Tibial nerve (tissue), 4 donors: ENCODE results near the gene CHL1.

Experiments
- EP300 ChIP-seq, 2 donors: sonication (generic); formaldehyde crosslinking; IDR thresholded peaks; one replicate each; pipeline ENCODE4 v1.6.1; 2017; ENCODE audit warnings: antibody characterized with exemption in 2 of 2, mild to moderate bottlenecking in 1 of 2
- TF ChIP-seq, protein P1 (sequence below), 5 experiments: fragments of 200-600 bp in 3 of 5; fragments of 450-650 bp in 2 of 5; sonication (generic) in 3 of 5; IDR thresholded peaks; one replicate each; pipeline ENCODE4 v1.5.1; 2016 to 2019; ENCODE audit warnings: antibody characterized with exemption in 5 of 5, mild to moderate bottlenecking in 3 of 5, moderate library complexity in 2 of 5

DNA sequence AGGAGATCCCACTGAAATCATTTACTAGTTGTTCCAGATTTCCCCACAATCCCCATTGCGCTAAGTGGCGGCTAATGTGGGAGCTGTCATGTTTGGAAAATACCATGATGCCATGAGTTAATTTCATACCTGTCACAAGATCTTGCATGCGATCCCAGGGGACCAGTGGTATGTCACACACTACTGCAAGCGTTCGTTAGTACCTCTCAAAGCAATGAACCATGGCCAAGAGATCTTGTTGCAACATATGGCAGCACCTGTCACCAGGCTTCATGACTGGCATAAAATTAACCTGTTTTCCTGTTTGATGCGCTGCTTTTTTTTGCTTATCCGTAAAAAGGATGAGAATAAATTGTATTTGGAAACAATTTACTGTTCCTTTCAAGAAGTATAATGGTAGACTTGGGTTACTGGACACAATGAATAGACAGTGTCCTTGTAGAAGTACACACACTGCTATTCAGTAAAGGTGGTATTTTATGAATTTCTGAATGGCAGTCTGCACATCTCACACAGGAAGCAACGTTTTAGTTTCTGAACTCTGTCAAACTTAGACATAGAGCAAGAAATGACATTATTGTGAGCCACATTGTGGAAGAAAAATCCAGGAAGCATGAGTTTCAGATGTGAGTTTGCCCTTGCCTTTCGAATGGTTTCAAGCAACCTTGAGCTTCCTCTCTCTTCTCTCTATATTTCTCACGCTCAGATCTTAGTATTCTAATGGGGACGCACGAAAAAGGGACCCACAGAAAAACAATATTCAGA is 81.9 kb downstream of the CHL1 start:
- TF ChIP-seq, protein P1, sequence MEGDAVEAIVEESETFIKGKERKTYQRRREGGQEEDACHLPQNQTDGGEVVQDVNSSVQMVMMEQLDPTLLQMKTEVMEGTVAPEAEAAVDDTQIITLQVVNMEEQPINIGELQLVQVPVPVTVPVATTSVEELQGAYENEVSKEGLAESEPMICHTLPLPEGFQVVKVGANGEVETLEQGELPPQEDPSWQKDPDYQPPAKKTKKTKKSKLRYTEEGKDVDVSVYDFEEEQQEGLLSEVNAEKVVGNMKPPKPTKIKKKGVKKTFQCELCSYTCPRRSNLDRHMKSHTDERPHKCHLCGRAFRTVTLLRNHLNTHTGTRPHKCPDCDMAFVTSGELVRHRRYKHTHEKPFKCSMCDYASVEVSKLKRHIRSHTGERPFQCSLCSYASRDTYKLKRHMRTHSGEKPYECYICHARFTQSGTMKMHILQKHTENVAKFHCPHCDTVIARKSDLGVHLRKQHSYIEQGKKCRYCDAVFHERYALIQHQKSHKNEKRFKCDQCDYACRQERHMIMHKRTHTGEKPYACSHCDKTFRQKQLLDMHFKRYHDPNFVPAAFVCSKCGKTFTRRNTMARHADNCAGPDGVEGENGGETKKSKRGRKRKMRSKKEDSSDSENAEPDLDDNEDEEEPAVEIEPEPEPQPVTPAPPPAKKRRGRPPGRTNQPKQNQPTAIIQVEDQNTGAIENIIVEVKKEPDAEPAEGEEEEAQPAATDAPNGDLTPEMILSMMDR (IDR thresholded peaks at IDR 0.05), result no peak
- TF ChIP-seq EP300 (IDR thresholded peaks at IDR 0.05), result no peak
